Activated CD8-positive, alpha-beta T cell treated with anti-CD3 and anti-CD28 coated beads, Interleukin-2, amount 10 ng/mL, durations not matched to agents 7 days and 5 days (primary cell): ENCODE data around the gene ZEB2. TPM values are rescaled to one million over a fixed set of nuclear protein-coding genes. Genes with fewer than 3 reads are reported as not detected.

Experiments
- ATAC-seq: fragments of 150-1000 bp; cut with Tn5 transposase; one replicate; pipeline ENCODE4 v1.10.0; 2021; ENCODE audit warnings: moderate library complexity
- CTCF ChIA-PET: fragments of 350-600 bp; sonication (Branson Sonifier 250); formaldehyde crosslinking; loops from one replicate; lab custom pipeline; 2021; ENCODE audit warnings: antibody characterized with exemption; lab: Charles Lee
- POLR2A ChIA-PET: fragments of 350-600 bp; sonication (Branson Sonifier 250); formaldehyde crosslinking; loops from one replicate; lab custom pipeline; 2021; ENCODE audit warnings: antibody characterized with exemption; lab: Charles Lee
- DNase-seq: peaks from one replicate; pipeline ENCODE4 v3.0.0-alpha.2; 2020
- H3K27ac Mint-ChIP-seq: one replicate; pipeline ENCODE4 v1.8.0; 2021; ENCODE audit warnings: mild to moderate bottlenecking, mixed read lengths
- H3K27me3 Mint-ChIP-seq: one replicate; pipeline ENCODE4 v1.8.0; 2021; ENCODE audit warnings: low read depth, mixed read lengths
- H3K36me3 Mint-ChIP-seq: one replicate; pipeline ENCODE4 v1.8.0; 2021; ENCODE audit warnings: low read depth, mixed read lengths
- H3K4me1 Mint-ChIP-seq: one replicate; pipeline ENCODE4 v1.8.0; 2021; ENCODE audit warnings: low read depth, mixed read lengths
- H3K4me3 Mint-ChIP-seq: one replicate; pipeline ENCODE4 v1.8.0; 2021; ENCODE audit warnings: mild to moderate bottlenecking, mixed read lengths
- H3K9me3 Mint-ChIP-seq: one replicate; pipeline ENCODE4 v1.8.0; 2022; ENCODE audit warnings: mixed read lengths; ENCODE audit not compliant: insufficient read depth
- total RNA-seq, 2 experiments: library from RNA; stranded (reverse); gene quantifications; one replicate each; pipeline ENCODE4 v1.2.3, GENCODE V29; 2021

Gene ZEB2
- total RNA-seq, 2 experiments from 2014 or later: 4.0 to 5.7 TPM

DNA sequence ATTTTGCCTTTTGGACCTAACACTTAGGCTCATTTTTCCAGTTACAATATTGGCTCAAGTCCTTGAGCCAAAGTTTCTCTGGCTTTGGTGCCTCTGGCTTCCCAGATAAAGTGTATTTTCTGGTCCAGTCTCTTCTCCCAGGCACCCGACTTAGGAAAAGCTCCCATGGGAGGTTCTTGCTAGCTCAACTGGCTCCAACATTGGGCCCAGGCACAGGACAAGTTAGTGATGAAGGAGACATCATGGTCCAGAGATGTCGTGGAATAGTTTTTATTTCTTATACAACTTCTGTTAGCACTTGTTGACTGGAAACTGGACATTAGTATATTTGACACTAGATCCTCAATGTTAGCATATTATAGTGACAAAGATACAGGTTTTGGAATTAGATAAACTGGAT is 8.2 kb upstream of the ZEB2 start:
- ChIA-PET CTCF (no interaction called here), POLR2A (no interaction called here)
- peaks cover 42% of the 10 kb centered on the region for H3K27me3 Mint-ChIP-seq

GRCh38 chr2:144526831-144527230 is 6.9 kb upstream of the ZEB2 start:
- DNase-seq: no peak
- H3K27me3 Mint-ChIP-seq: peaks cover 46% of the 10 kb centered on the region
- H3K4me1 Mint-ChIP-seq: peaks cover 17% of the 10 kb centered on the region
- H3K36me3 Mint-ChIP-seq: no peaks in the 10 kb centered on the region
- H3K4me3 Mint-ChIP-seq: no peak overlapping the region
- ATAC-seq: no peak
- H3K9me3 Mint-ChIP-seq: no peaks in the 10 kb centered on the region
- ChIA-PET POLR2A (no interaction called here), CTCF (no interaction called here)
- H3K27ac Mint-ChIP-seq: no peak overlapping the region

More for the DNA sequence above, 8.2 kb upstream of the ZEB2 start:
- Mint-ChIP-seq H3K36me3 (no peaks in the 10 kb centered on the region), H3K4me1 (peaks cover 10% of the 10 kb centered on the region), H3K9me3 (no peaks in the 10 kb centered on the region), H3K27ac (no peak overlapping the region), H3K4me3 (no peak overlapping the region)
- ATAC-seq (no peak), DNase-seq (no peak)

DNA sequence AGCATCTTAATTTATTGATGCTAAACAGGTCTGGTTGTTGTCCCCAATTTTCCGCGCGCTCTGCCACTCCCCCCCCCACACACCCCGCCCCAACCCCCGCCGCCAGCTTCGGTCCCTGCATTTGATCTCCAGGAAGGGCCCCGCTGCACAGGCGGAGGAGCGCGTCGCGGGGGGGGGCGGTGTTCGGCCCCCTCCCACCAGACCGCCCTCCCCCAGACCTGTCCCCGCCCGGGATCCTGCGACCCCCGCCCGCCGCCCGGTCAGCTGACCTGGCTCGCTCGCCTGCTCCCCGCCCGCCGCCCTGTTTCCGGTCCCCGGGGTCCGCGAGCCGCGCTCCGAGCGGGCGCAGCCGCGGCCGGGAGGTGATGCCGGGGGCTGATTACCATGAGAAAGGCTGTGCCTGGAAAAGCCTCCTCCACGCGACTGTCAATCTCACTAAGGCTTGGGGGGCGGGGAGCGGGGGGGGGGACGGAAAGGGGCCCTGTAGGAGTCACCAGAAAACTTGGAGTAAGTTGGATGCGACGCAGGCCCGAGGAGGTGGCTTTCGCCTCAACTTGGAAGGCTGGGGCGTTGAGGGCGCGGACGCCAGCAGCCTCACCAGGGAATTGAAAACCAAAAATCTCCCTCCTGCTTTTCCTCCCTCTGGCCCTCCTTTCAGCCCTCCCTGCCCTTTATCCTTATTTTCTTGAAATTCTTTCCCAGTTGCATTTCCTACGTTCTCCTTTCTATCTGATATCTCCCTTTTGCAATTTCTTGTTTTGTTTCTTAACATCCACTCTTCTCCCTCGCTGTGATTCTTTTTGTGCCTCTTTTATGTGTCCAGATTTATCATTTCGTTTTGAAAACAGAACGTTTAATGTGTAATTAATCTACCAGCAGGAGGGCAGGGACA is 4.4 kb upstream of the ZEB2 start:
- no peaks in the 10 kb centered on the region for H3K9me3 Mint-ChIP-seq
- DNase-seq (peak; percentile 35), ATAC-seq (peak; percentile 59)
- H3K4me1 Mint-ChIP-seq: peaks cover 22% of the 10 kb centered on the region
- H3K4me3 Mint-ChIP-seq: peak overlapping the region; percentile 78
- ChIA-PET POLR2A (interaction anchor here (0.7 kb wide), 2 partner anchors 25 to 204 kb away, joined by 3 to 5 read pairs; no protein-coding TSS in a partner anchor), CTCF (interaction anchor here (0.9 kb wide), 1 partner anchor 13 kb away, joined by 3 read pairs; no protein-coding TSS in a partner anchor)
- H3K36me3 Mint-ChIP-seq: no peaks in the 10 kb centered on the region
- H3K27me3 Mint-ChIP-seq: peaks cover 53% of the 10 kb centered on the region
- H3K27ac Mint-ChIP-seq: no peak overlapping the region

DNA sequence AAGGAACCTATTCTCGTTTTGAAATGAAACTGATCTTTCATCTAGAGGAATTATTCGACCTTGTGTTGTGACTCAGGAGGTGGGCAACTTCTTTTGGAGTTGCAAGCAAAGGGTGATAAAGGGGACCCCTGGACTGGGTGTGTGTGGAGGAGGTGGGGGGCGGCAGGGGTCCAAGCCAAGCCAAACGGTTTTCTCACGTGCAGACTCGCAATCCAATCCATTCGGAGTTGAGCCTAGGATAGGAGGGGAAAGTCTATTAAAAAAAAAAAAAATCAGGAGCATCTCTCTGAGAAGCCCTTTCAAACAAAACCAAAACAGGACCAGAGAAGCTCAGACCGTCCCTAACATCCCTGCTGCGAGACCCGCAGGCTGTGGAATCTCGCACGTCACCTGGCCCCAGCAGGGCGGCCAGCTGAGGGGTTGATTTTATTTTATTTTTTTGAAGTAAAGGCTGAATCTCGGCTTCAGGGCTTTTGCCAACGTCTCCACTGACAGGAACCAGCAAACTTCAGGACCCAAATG is 3.7 kb upstream of the ZEB2 start:
- Mint-ChIP-seq H3K27me3 (peaks cover 50% of the 10 kb centered on the region), H3K36me3 (no peaks in the 10 kb centered on the region), H3K4me3 (peak overlapping the region; percentile 78), H3K27ac (no peak overlapping the region), H3K9me3 (no peaks in the 10 kb centered on the region), H3K4me1 (peaks cover 22% of the 10 kb centered on the region)
- ChIA-PET POLR2A (interaction anchor here (0.7 to 0.8 kb wide), 3 partner anchors 26 to 203 kb away, joined by 3 to 5 read pairs (median 4); no protein-coding TSS in a partner anchor), CTCF (interaction anchor here (0.9 kb wide), 1 partner anchor 12 kb away, joined by 3 read pairs; no protein-coding TSS in a partner anchor)
- DNase-seq (no peak), ATAC-seq (peak; percentile 17)

GRCh38 chr2:144522897-144523595 is 3.1 kb upstream of the ZEB2 start:
- H3K27me3 Mint-ChIP-seq: peaks cover 47% of the 10 kb centered on the region
- no peaks in the 10 kb centered on the region for H3K36me3 Mint-ChIP-seq
- no peak for ATAC-seq
- POLR2A ChIA-PET: interaction anchor here (0.8 kb wide), 1 partner anchor 43 kb away, joined by 4 read pairs; no protein-coding TSS in a partner anchor
- DNase-seq: peak; percentile 23
- peaks cover 22% of the 10 kb centered on the region for H3K4me1 Mint-ChIP-seq
- CTCF ChIA-PET: interaction anchor here (0.9 kb wide), 1 partner anchor 11 kb away, joined by 3 read pairs; no protein-coding TSS in a partner anchor
- H3K4me3 Mint-ChIP-seq: peak overlapping the region; percentile 78
- H3K9me3 Mint-ChIP-seq: no peaks in the 10 kb centered on the region
- H3K27ac Mint-ChIP-seq: no peak overlapping the region

DNA sequence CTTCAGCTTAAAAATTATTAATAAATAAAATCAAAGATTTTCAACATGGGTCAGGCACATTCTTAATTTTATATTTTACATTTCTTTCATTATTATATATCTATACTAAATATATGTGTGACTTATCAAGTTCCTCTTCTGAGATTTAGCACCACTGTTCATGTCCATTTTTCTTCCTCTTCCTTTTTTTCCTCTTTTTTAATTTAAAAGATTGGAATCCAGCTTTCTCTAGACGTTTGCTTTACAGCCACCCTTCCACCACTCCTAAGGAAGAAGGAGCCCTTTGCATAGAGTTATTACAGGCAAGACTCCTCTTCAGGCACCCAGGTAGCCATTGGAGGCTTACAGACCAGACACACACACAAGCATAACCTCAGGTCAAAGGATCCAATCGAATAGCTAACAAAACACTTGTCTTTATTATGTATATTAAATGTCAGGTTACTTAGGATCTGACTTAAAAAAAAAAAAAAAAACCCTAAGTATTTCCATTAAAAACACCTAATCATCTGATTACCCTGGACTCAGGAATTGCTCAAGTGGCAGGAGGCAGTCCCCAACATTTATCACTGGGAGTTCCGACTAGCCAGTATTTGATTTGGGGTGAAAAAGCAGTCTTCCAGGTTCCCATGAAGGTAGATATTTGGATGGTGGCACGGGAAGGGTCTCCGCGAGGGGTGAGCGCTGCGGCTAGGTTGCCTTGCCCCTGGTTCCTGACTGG is 2.4 kb upstream of the ZEB2 start:
- Mint-ChIP-seq H3K4me1 (peaks cover 24% of the 10 kb centered on the region), H3K27me3 (peaks cover 42% of the 10 kb centered on the region), H3K4me3 (peak overlapping the region; percentile 78), H3K36me3 (no peaks in the 10 kb centered on the region), H3K9me3 (no peaks in the 10 kb centered on the region), H3K27ac (no peak overlapping the region)
- DNase-seq: no peak
- CTCF ChIA-PET: interaction anchor here (0.9 kb wide), 1 partner anchor 25 kb away, joined by 3 read pairs; no protein-coding TSS in a partner anchor
- POLR2A ChIA-PET: no interaction called here
- no peak for ATAC-seq

DNA sequence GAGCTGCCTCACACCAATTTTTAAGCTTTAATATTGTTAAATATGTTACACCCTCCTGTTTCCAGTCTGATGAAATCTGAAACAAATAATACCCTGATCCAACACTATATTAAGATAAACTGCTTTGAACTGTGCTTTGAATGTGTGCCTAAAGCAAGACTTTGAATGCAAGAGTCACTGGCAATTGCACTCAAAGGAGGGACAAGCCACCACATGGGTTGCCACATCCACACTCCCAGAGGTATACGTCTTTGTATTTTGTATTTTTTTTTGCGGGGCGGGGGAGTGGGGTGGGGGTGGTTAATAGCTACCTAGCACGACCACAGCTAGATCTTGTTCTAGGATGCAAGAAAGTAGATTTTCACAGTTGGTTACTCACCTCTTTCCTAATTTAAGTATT is 1.8 kb upstream of the ZEB2 start:
- Mint-ChIP-seq H3K27me3 (peaks cover 39% of the 10 kb centered on the region), H3K27ac (no peak overlapping the region), H3K9me3 (no peaks in the 10 kb centered on the region), H3K4me3 (no peak overlapping the region), H3K36me3 (peaks cover 2% of the 10 kb centered on the region), H3K4me1 (peaks cover 26% of the 10 kb centered on the region)
- no peak for DNase-seq
- no peak for ATAC-seq
- CTCF ChIA-PET: interaction anchor here (0.9 kb wide), 1 partner anchor 24 kb away, joined by 3 read pairs; no protein-coding TSS in a partner anchor
- POLR2A ChIA-PET: interaction anchor here (1.1 kb wide), 1 partner anchor 190 kb away, joined by 3 read pairs; no protein-coding TSS in a partner anchor

GRCh38 chr2:144520756-144521487 is 1.0 kb upstream of the ZEB2 start:
- CTCF ChIA-PET: no interaction called here
- Mint-ChIP-seq H3K9me3 (no peaks in the 10 kb centered on the region), H3K4me3 (no peak overlapping the region), H3K27ac (no peak overlapping the region), H3K36me3 (peaks cover 2% of the 10 kb centered on the region), H3K27me3 (peaks cover 39% of the 10 kb centered on the region), H3K4me1 (peaks cover 26% of the 10 kb centered on the region)
- POLR2A ChIA-PET: interaction anchor here (1.1 kb wide), 1 partner anchor 190 kb away, joined by 3 read pairs; no protein-coding TSS in a partner anchor
- no peak for DNase-seq
- ATAC-seq: no peak

- ChIA-PET CTCF (interaction anchor here (0.8 to 0.9 kb wide), 5 partner anchors 9 to 790 kb away, joined by 3 to 4 read pairs (median 3); no protein-coding TSS in a partner anchor), POLR2A (interaction anchor here (0.6 to 1.2 kb wide), 2 partner anchors 188 to 829 kb away, joined by 4 read pairs; no protein-coding TSS in a partner anchor)
- Mint-ChIP-seq H3K27ac (no peak overlapping the region), H3K4me3 (no peak overlapping the region), H3K36me3 (peaks cover 2% of the 10 kb centered on the region), H3K9me3 (no peaks in the 10 kb centered on the region), H3K27me3 (peaks cover 41% of the 10 kb centered on the region), H3K4me1 (peaks cover 29% of the 10 kb centered on the region)
- no peak for DNase-seq
- ATAC-seq: no peak
These were observed 354 bp downstream of the ZEB2 start for GRCh38 chr2:144519597-144519933.

GRCh38 chr2:144518748-144519596 is 947 bp downstream of the ZEB2 start:
- no peak overlapping the region for H3K27ac Mint-ChIP-seq
- peaks cover 28% of the 10 kb centered on the region for H3K4me1 Mint-ChIP-seq
- ChIA-PET POLR2A (interaction anchor here (0.6 to 1.2 kb wide), 2 partner anchors 188 to 829 kb away, joined by 4 read pairs; no protein-coding TSS in a partner anchor), CTCF (interaction anchor here (0.6 to 0.9 kb wide), 6 partner anchors 8 to 790 kb away, joined by 3 to 4 read pairs (median 3); no protein-coding TSS in a partner anchor)
- DNase-seq (no peak), ATAC-seq (no peak)
- H3K27me3 Mint-ChIP-seq: peaks cover 46% of the 10 kb centered on the region
- H3K36me3 Mint-ChIP-seq: peaks cover 2% of the 10 kb centered on the region
- H3K4me3 Mint-ChIP-seq: no peak overlapping the region
- no peaks in the 10 kb centered on the region for H3K9me3 Mint-ChIP-seq
